HL-60 (cell line): Measurements from ENCODE around the gene TMEM242.

Source experiments
- REST ChIP-seq: IDR thresholded peaks from 2 replicates; pipeline ENCODE4 v1.6.1; 2012; ENCODE audit warnings: low read depth; ENCODE audit not compliant: insufficient replicate concordance
- TF ChIP-seq, protein P1 (sequence below): IDR thresholded peaks from one replicate; pipeline ENCODE4 v1.5.1; 2011; ENCODE audit warnings: low read length, control low read depth, inconsistent platforms; ENCODE audit not compliant: insufficient read depth

- TF ChIP-seq, protein P1, sequence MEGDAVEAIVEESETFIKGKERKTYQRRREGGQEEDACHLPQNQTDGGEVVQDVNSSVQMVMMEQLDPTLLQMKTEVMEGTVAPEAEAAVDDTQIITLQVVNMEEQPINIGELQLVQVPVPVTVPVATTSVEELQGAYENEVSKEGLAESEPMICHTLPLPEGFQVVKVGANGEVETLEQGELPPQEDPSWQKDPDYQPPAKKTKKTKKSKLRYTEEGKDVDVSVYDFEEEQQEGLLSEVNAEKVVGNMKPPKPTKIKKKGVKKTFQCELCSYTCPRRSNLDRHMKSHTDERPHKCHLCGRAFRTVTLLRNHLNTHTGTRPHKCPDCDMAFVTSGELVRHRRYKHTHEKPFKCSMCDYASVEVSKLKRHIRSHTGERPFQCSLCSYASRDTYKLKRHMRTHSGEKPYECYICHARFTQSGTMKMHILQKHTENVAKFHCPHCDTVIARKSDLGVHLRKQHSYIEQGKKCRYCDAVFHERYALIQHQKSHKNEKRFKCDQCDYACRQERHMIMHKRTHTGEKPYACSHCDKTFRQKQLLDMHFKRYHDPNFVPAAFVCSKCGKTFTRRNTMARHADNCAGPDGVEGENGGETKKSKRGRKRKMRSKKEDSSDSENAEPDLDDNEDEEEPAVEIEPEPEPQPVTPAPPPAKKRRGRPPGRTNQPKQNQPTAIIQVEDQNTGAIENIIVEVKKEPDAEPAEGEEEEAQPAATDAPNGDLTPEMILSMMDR = no peak
- TF ChIP-seq REST = no peak
These were observed 496 bp downstream of the TMEM242 start for GRCh38 chr6:157322792-157323254.
